ENCODE data around the gene WNT8B.

The WNT8B gene

GRCh38 chr10:100462709-100463108 lies at the start of gene WNT8B:
Gene WNT8B (plus strand): TSS chr10:100463009. CDS start chr10:100463169, 160 bp downstream.
- H3K27ac ChIP-seq: no peak within 1 kb of the TSS
- no peak for DNase-seq
- in situ Hi-C loops (cut with HindIII; ENCODE audit: low pct_ligation_motif_present, low sequenced_read_pairs): no loop called here
- H3K27me3 ChIP-seq (replicated peaks): peaks cover 24% of the 10 kb centered on the region
- no peaks in the 10 kb centered on the region for H3K36me3 ChIP-seq (replicated peaks)
- TF ChIP-seq CTCF (IDR thresholded peaks at IDR 0.05; ENCODE audit: low read depth, low read length, missing control alignments): no peak
- no peak within 1 kb of the TSS for H3K4me3 ChIP-seq (ENCODE audit: low read depth, low read length)

GRCh38 chr10:100413173-100413572 lies 49.6 kb upstream of the WNT8B start:
- in situ Hi-C loops (cut with HindIII; ENCODE audit: low pct_ligation_motif_present, low sequenced_read_pairs): no loop called here
- DNase-seq: no peak
- TF ChIP-seq CTCF (IDR thresholded peaks at IDR 0.05; ENCODE audit: low read depth, low read length, missing control alignments): no peak
- Histone ChIP-seq H3K27ac (no peak overlapping the region), H3K27me3 (replicated peaks) (peaks cover 2% of the 10 kb centered on the region), H3K4me3 (ENCODE audit: low read depth, low read length) (no peak overlapping the region), H3K36me3 (replicated peaks) (no peaks in the 10 kb centered on the region)

GRCh38 chr10:100419911-100420449 lies 42.8 kb upstream of the WNT8B start:
- Histone ChIP-seq H3K36me3 (replicated peaks) (no peaks in the 10 kb centered on the region), H3K4me3 (ENCODE audit: low read depth, low read length) (no peak overlapping the region), H3K27ac (no peak overlapping the region), H3K27me3 (replicated peaks) (peaks cover 4% of the 10 kb centered on the region)
- TF ChIP-seq CTCF (IDR thresholded peaks at IDR 0.05; ENCODE audit: low read depth, low read length, missing control alignments): no peak
- DNase-seq: no peak
- in situ Hi-C loops (cut with HindIII; ENCODE audit: low pct_ligation_motif_present, low sequenced_read_pairs): no loop called here

GRCh38 chr10:100427374-100427773 lies 35.4 kb upstream of the WNT8B start:
- no peaks in the 10 kb centered on the region for H3K36me3 ChIP-seq (replicated peaks)
- H3K27ac ChIP-seq: no peak overlapping the region
- TF ChIP-seq CTCF (IDR thresholded peaks at IDR 0.05; ENCODE audit: low read depth, low read length, missing control alignments): no peak
- DNase-seq: no peak
- in situ Hi-C loops (cut with HindIII; ENCODE audit: low pct_ligation_motif_present, low sequenced_read_pairs): loop anchor here (25.0 kb wide), 1 partner anchor 90 kb away; the partner anchor contains the start of genes PKD2L1 and SCD
- H3K4me3 ChIP-seq (ENCODE audit: low read depth, low read length): no peak overlapping the region
- H3K27me3 ChIP-seq (replicated peaks): no peaks in the 10 kb centered on the region

- H3K36me3 ChIP-seq (replicated peaks): no peaks in the 10 kb centered on the region
- no peaks in the 10 kb centered on the region for H3K27me3 ChIP-seq (replicated peaks)
- in situ Hi-C loops (cut with HindIII; ENCODE audit: low pct_ligation_motif_present, low sequenced_read_pairs): loop anchor here (25.0 kb wide), 1 partner anchor 96 kb away; the partner anchor contains the start of genes PKD2L1 and SCD
- DNase-seq: peak; percentile 92
- H3K4me3 ChIP-seq (ENCODE audit: low read depth, low read length): no peak overlapping the region
- H3K27ac ChIP-seq: no peak overlapping the region
- TF ChIP-seq CTCF (IDR thresholded peaks at IDR 0.05; ENCODE audit: low read depth, low read length, missing control alignments): peak; percentile 99
These were observed 29.3 kb upstream of the WNT8B start for GRCh38 chr10:100433253-100434240.

Measured in brain microvascular endothelial cell (primary cell).